Measurements from ENCODE around the gene TEX26.

- TF ChIP-seq, protein P1, sequence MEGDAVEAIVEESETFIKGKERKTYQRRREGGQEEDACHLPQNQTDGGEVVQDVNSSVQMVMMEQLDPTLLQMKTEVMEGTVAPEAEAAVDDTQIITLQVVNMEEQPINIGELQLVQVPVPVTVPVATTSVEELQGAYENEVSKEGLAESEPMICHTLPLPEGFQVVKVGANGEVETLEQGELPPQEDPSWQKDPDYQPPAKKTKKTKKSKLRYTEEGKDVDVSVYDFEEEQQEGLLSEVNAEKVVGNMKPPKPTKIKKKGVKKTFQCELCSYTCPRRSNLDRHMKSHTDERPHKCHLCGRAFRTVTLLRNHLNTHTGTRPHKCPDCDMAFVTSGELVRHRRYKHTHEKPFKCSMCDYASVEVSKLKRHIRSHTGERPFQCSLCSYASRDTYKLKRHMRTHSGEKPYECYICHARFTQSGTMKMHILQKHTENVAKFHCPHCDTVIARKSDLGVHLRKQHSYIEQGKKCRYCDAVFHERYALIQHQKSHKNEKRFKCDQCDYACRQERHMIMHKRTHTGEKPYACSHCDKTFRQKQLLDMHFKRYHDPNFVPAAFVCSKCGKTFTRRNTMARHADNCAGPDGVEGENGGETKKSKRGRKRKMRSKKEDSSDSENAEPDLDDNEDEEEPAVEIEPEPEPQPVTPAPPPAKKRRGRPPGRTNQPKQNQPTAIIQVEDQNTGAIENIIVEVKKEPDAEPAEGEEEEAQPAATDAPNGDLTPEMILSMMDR (IDR thresholded peaks at IDR 0.05) = no peak
- TF ChIP-seq POLR2A (IDR thresholded peaks at IDR 0.05) = no peak
Measured at GRCh38 chr13:30936971-30937370, 4.5 kb downstream of the TEX26 start.
